GM12873 (cell line): ENCODE measurements around the gene KRT222.

Experiments
- TF ChIP-seq, protein P1 (sequence below): IDR thresholded peaks from 2 replicates; pipeline ENCODE4 v1.5.1; 2012; ENCODE audit warnings: low read depth, mild to moderate bottlenecking, moderate library complexity, low read length, control low read depth; ENCODE audit not compliant: insufficient read depth; ENCODE audit errors: missing control alignments

KRT222 gene

GRCh38 chr17:40680998-40681397, 16.0 kb upstream of the KRT222 start:
- TF ChIP-seq, protein P1, sequence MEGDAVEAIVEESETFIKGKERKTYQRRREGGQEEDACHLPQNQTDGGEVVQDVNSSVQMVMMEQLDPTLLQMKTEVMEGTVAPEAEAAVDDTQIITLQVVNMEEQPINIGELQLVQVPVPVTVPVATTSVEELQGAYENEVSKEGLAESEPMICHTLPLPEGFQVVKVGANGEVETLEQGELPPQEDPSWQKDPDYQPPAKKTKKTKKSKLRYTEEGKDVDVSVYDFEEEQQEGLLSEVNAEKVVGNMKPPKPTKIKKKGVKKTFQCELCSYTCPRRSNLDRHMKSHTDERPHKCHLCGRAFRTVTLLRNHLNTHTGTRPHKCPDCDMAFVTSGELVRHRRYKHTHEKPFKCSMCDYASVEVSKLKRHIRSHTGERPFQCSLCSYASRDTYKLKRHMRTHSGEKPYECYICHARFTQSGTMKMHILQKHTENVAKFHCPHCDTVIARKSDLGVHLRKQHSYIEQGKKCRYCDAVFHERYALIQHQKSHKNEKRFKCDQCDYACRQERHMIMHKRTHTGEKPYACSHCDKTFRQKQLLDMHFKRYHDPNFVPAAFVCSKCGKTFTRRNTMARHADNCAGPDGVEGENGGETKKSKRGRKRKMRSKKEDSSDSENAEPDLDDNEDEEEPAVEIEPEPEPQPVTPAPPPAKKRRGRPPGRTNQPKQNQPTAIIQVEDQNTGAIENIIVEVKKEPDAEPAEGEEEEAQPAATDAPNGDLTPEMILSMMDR = no peak

- TF ChIP-seq, protein P1 = no peak
Measured at GRCh38 chr17:40679523-40679907, 14.5 kb upstream of the KRT222 start.

DNA sequence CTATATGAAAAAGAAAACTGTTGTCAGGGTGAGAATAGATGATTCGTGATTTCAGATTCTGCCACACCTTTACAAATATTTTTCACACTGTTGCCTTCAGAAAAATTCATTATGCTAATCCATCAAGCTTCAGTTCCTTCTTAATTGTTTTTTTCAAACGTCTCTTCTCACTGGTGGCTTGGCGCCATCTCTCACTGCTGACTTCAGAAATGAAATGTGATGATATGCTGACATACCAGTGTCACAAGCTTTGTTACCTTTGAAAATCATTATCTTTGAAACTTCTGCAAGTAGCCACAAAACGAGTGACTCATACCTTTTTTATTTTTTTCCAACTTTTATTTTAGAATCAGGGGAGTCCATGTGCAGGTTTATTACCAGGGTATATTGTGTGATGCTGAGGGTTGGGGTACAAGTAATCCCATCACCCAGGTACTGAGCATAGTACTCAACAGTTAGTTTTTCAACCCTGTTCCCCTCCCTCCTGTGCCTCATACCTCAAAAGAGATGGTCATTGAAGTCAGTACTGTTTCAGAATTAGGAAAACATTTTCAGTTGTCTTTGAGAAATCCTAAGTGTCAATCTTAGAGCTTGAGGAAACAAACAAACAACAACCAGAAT, 14.0 kb upstream of the KRT222 start:
- TF ChIP-seq, protein P1 = no peak

GRCh38 chr17:40675905-40676304, 10.9 kb upstream of the KRT222 start:
- TF ChIP-seq, protein P1 = no peak

GRCh38 chr17:40672654-40673053, 7.7 kb upstream of the KRT222 start:
- TF ChIP-seq, protein P1 = no peak

GRCh38 chr17:40671282-40671681, 6.3 kb upstream of the KRT222 start:
- TF ChIP-seq, protein P1 = no peak

- TF ChIP-seq, protein P1 = no peak
Measured at GRCh38 chr17:40666331-40666730, 1.4 kb upstream of the KRT222 start.
